Keratinocyte (primary cell): ENCODE measurements around the gene GIMD1. TPM values are rescaled to one million over a fixed set of nuclear protein-coding genes. Genes with fewer than 3 reads are reported as not detected.

Experiments
- DNase-seq: peaks from one replicate; pipeline ENCODE4 v3.0.0-alpha.2; 2011; ENCODE audit warnings: low read depth, missing footprints, low spot score
- FAIRE-seq: peaks from 2 replicates; lab custom pipeline; 2011; peaks lifted over from hg19 to GRCh38; lab: Jason Lieb, UNC
- H2AFZ ChIP-seq: 2 replicates; pipeline ENCODE4 v1.6.0; 2012; ENCODE audit warnings: low read length, control low read depth, inconsistent platforms; ENCODE audit not compliant: control insufficient read depth
- H3K27ac ChIP-seq: 2 replicates; pipeline ENCODE4 v1.5.1; 2011; ENCODE audit warnings: low read length; ENCODE audit not compliant: control insufficient read depth, insufficient read depth
- H3K27me3 ChIP-seq: 3 replicates; pipeline ENCODE4 v1.6.0; 2011; ENCODE audit warnings: low read length; ENCODE audit not compliant: control insufficient read depth, insufficient read depth; ENCODE audit errors: extremely low read depth
- H3K36me3 ChIP-seq, 2 experiments: 2 replicates in 1 of 2; 3 replicates in 1 of 2; pipeline ENCODE4 v1.5.1; 2011; ENCODE audit warnings: low read length in 2 of 2, mild to moderate bottlenecking in 1 of 2; ENCODE audit not compliant: control insufficient read depth in 2 of 2, insufficient read depth in 2 of 2; ENCODE audit errors: extremely low read depth in 1 of 2
- H3K4me1 ChIP-seq: 3 replicates; pipeline ENCODE4 v1.5.1; 2011; ENCODE audit warnings: low read length; ENCODE audit not compliant: control insufficient read depth, insufficient read depth; ENCODE audit errors: extremely low read depth
- H3K4me2 ChIP-seq: 3 replicates; pipeline ENCODE4 v1.6.0; 2011; ENCODE audit warnings: low read depth, low read length; ENCODE audit not compliant: control insufficient read depth, insufficient read depth; ENCODE audit errors: extremely low read depth
- H3K4me3 ChIP-seq, 3 experiments: fragments of 200-600 bp in 1 of 3; sonication (generic) in 1 of 3; 2 replicates in 2 of 3; 3 replicates in 1 of 3; pipeline ENCODE4 v1.5.1; 2011 to 2016; ENCODE audit warnings: low read length in 3 of 3, mild to moderate bottlenecking in 3 of 3, control low read depth in 2 of 3, inconsistent platforms in 1 of 3, low read depth in 1 of 3, mixed read lengths in 1 of 3, mixed run types in 1 of 3, moderate library complexity in 1 of 3; ENCODE audit not compliant: control insufficient read depth in 2 of 3, insufficient read depth in 2 of 3; ENCODE audit errors: extremely low read depth in 1 of 3
- H3K79me2 ChIP-seq: 2 replicates; pipeline ENCODE4 v1.6.0; 2012; ENCODE audit warnings: low read length; ENCODE audit not compliant: control insufficient read depth, insufficient read depth
- H3K9ac ChIP-seq: 3 replicates; pipeline ENCODE4 v1.6.0; 2011; ENCODE audit warnings: low read length; ENCODE audit not compliant: control insufficient read depth, insufficient read depth; ENCODE audit errors: extremely low read depth
- H3K9me1 ChIP-seq: 3 replicates; pipeline ENCODE4 v1.6.0; 2011; ENCODE audit warnings: low read length; ENCODE audit not compliant: control insufficient read depth, insufficient read depth; ENCODE audit errors: extremely low read depth
- H3K9me3 ChIP-seq: 2 replicates; pipeline ENCODE4 v1.5.1; 2012; ENCODE audit warnings: low read depth, low read length; ENCODE audit not compliant: control insufficient read depth
- H4K20me1 ChIP-seq: 3 replicates; pipeline ENCODE4 v1.6.0; 2011; ENCODE audit warnings: low read length; ENCODE audit not compliant: control insufficient read depth, insufficient read depth; ENCODE audit errors: extremely low read depth
- CTCF ChIP-seq, 3 experiments: IDR thresholded peaks in 1 of 3; conservative IDR thresholded peaks in 1 of 3; optimal IDR thresholded peaks in 1 of 3; 2 replicates in 2 of 3; 3 replicates in 1 of 3; pipeline versions ENCODE3 to v1.5.1; 2011; ENCODE audit warnings: low read length in 3 of 3, mild to moderate bottlenecking in 3 of 3, moderate library complexity in 2 of 3, control low read depth in 1 of 3, inconsistent platforms in 1 of 3; ENCODE audit not compliant: insufficient read depth in 2 of 3; ENCODE audit errors: extremely low read depth in 1 of 3
- EZH2 ChIP-seq: IDR thresholded peaks from one replicate; pipeline ENCODE4 v1.6.1; 2012; ENCODE audit warnings: inconsistent platforms, mild to moderate bottlenecking, low read length, moderate library complexity
- dilution Hi-C: fragments of 300-500 bp; cut with MboI; formaldehyde crosslinking; loops from one replicate; pipeline ENCODE4 v1.7.0; 2020; ENCODE audit warnings: low sequenced_read_pairs; ENCODE audit not compliant: extremely low pct_ligation_motif_present
- polyA plus RNA-seq, 5 experiments: library from polyadenylated mRNA; depleted of rRNA in 3 of 5; stranded (reverse) in 3 of 5; stranded (forward) in 1 of 5; unstranded in 1 of 5; fragments of >200 nt; gene quantifications; 1 replicate in 1 of 5; 2 replicates in 3 of 5; 3 replicates in 1 of 5; pipeline versions ENCODE4 v1.2.1 to v1.2.3, GENCODE V29; 2011 to 2012; ENCODE audit warnings: missing spikeins in 2 of 5, low read depth in 1 of 5, low replicate concordance in 1 of 5

Gene GIMD1
- polyA plus RNA-seq, 1 donor (not counting 4 experiments of a cell fraction or from before 2014, with no cell fraction given), result not detected

GRCh38 chr4:106320235-106320634, 48.3 kb downstream of the GIMD1 start:
- TF ChIP-seq EZH2 (no peak), CTCF (optimal IDR thresholded peaks at IDR 0.05 in 1 of 3, IDR thresholded peaks at IDR 0.05 in 1 of 3, conservative IDR thresholded peaks at IDR 0.05 in 1 of 3; ENCODE audit: extremely low read depth in 1 of 3, insufficient read depth in 2 of 3, low read length in 3 of 3) (no peak)
- H3K36me3 ChIP-seq, result no peaks in the 10 kb centered on the region
- no peaks in the 10 kb centered on the region for H3K27me3 ChIP-seq
- no peak overlapping the region for H2AFZ ChIP-seq
- no peak overlapping the region for H3K27ac ChIP-seq
- no peak overlapping the region for H3K4me3 ChIP-seq
- H3K9me1 ChIP-seq, result no peaks in the 10 kb centered on the region
- no peaks in the 10 kb centered on the region for H3K9me3 ChIP-seq
- DNase-seq (no peak), FAIRE-seq (no peak)
- H3K4me2 ChIP-seq, result no peak overlapping the region
- no peak overlapping the region for H3K9ac ChIP-seq
- peaks cover 15% of the 10 kb centered on the region for H3K4me1 ChIP-seq
- dilution Hi-C loops, result no loop called here
- peaks cover 64% of the 10 kb centered on the region for H3K79me2 ChIP-seq
- no peaks in the 10 kb centered on the region for H4K20me1 ChIP-seq

- Histone ChIP-seq H3K36me3 (no peaks in the 10 kb centered on the region), H4K20me1 (no peaks in the 10 kb centered on the region), H3K9me3 (no peaks in the 10 kb centered on the region), H3K27ac (no peak overlapping the region), H3K4me3 (no peak overlapping the region), H3K4me2 (peak overlapping the region; percentile 15), H3K4me1 (peaks cover 15% of the 10 kb centered on the region), H3K27me3 (no peaks in the 10 kb centered on the region), H3K9ac (no peak overlapping the region), H3K9me1 (no peaks in the 10 kb centered on the region), H2AFZ (no peak overlapping the region), H3K79me2 (peaks cover 71% of the 10 kb centered on the region)
- DNase-seq, result no peak
- TF ChIP-seq CTCF (optimal IDR thresholded peaks at IDR 0.05 in 1 of 3, IDR thresholded peaks at IDR 0.05 in 1 of 3, conservative IDR thresholded peaks at IDR 0.05 in 1 of 3; ENCODE audit: extremely low read depth in 1 of 3, insufficient read depth in 2 of 3, low read length in 3 of 3), result no peak
- no peak for TF ChIP-seq EZH2
- dilution Hi-C loops, result no loop called here
- FAIRE-seq, result no peak
These were observed 50.1 kb downstream of the GIMD1 start for GRCh38 chr4:106318511-106318910.
